NCI-H226 (cell line): ENCODE results near the gene C4BPA.

Source experiments
- DNase-seq: peaks from one replicate; pipeline ENCODE4 v3.0.0-alpha.2; 2015

The C4BPA gene

GRCh38 chr1:207103892-207104373 is at the start of gene C4BPA:
Gene C4BPA, plus strand, starts transcription at chr1:207104233. Its CDS starts 8,793 bp downstream, at chr1:207113026.
- no peak for DNase-seq

- DNase-seq, result no peak
Measured at GRCh38 chr1:207054491-207054890, 49.5 kb upstream of the C4BPA start.

- no peak for DNase-seq
Measured at GRCh38 chr1:207055386-207056001, 48.5 kb upstream of the C4BPA start.

- DNase-seq, result no peak
Measured at GRCh38 chr1:207056673-207057072, 47.4 kb upstream of the C4BPA start.

GRCh38 chr1:207058252-207058651 is 45.8 kb upstream of the C4BPA start:
- no peak for DNase-seq

DNA sequence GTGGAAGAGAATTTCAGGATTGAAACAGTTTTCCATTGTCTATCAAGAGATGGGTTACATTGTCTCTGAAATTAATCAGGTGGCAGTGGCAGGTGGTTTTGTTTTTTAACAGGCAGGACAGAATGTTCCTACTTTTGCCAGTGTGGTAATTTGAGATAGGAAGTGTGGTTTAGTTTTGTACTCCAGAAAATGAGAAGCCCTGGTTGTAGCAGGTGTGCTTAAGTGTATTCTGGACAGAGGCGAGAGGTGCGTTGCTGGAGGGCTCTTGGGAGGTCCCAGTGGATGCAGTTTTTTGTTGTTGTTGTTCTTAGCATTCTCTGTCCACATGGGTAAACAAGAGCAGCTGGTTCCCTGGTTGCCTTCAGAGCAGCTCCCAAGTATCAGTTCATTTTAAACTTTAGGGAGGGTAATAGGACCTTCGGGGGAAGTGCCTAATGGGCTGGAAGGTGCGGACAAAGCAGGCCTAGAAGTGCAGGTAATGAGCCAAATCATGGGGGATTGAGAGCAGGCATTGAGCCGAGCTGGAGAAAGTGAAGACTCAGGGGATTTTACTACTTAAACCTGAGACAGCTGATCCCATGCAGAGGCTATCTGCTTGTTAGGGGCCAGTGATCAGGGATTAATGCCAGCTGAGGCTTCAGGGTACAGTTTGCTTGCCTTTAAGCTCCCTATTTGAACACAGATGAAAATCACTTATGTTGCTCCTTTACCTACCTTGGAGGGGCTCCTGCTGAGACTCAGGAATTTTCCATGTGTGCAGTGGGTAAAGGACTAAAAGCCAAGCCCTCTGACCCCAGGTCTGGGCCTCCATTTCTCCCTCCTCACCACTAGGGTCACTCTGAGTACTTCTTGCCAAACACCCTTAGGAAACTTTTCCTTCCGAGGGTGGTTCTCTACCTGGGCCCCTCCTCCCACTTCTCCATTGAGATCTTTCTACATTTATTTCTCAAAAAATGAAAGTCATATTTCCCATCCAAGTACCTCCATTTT is 44.9 kb upstream of the C4BPA start:
- DNase-seq, result no peak

GRCh38 chr1:207059881-207060280 is 44.2 kb upstream of the C4BPA start:
- no peak for DNase-seq

- DNase-seq, result no peak
Measured at GRCh38 chr1:207060596-207060995, 43.4 kb upstream of the C4BPA start.

- DNase-seq, result no peak
Measured at GRCh38 chr1:207062058-207062457, 42.0 kb upstream of the C4BPA start.

- DNase-seq, result no peak
Measured at GRCh38 chr1:207063014-207063413, 41.0 kb upstream of the C4BPA start.

GRCh38 chr1:207064561-207064960 is 39.5 kb upstream of the C4BPA start:
- no peak for DNase-seq

DNA sequence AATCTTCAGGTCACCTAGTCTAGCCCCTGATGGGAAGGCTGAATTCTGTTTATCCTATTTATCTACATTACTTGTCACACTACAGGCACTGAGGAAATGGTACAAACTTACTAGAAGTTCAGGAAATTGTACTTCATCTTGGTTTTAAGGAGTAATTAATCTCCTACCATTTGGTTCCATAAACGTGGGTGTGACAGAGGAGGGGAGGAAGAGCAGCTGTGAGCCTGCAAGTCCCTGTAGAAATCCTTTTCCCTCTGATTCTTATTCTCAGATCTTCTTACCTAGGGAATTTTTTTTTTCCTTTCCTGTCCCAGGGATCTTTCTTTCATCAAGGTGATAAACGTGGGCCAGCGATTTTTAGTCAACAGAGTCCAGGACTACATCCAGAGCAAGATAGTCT is 36.8 kb upstream of the C4BPA start:
- no peak for DNase-seq

- DNase-seq, result no peak
Measured at GRCh38 chr1:207067665-207068064, 36.4 kb upstream of the C4BPA start.

DNA sequence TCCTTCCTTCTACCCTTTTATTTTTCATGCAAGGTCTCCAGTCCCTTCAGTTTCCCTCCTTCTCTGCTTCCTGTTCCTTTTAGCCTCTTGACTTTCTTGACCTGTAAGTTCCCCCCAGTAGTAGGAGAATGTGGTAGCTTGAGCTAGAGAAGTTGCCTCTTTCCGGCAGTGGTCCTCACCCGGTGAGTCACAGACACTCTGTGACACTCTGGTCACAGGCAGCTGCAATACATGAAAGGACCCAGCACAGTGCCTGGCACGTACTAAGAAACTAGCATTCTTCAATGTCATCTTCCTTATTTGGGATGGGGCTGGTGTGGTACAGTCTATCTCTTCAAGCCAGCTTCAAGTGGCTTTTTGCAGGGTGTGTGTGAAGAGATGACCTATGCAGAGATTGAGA is 35.0 kb upstream of the C4BPA start:
- no peak for DNase-seq

DNA sequence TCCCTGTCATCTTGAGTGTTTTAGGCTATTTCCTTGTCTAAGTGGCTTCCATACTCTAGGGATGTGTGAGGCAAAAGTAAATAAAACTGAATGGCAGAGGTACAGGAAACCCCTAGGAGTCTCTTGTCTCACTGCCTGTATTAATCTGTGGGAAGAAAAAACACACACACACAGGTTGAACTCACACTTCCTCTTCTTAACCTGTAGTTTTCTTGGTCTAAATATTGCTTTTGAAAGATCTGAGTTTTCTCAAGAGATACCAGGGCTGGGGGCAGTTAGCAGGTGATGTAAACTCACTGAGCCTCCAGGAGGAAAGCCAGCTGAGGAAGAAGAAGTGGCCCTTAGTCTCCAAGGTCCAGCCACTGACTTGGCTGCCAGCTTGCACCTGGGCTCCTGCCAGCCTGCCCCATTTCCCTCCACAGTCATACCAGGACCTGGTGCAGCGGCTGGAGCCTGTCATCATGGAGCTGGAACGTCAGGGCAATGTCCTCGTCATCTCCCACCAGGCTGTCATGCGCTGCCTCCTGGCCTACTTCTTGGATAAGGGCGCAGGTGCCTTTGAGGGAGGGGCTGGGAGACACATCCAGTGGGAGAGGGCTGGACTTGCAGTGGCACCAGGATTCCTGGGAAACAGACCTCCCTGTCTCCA is 34.1 kb upstream of the C4BPA start:
- DNase-seq, result no peak

- DNase-seq, result no peak
Measured at GRCh38 chr1:207070811-207071210, 33.2 kb upstream of the C4BPA start.

DNA sequence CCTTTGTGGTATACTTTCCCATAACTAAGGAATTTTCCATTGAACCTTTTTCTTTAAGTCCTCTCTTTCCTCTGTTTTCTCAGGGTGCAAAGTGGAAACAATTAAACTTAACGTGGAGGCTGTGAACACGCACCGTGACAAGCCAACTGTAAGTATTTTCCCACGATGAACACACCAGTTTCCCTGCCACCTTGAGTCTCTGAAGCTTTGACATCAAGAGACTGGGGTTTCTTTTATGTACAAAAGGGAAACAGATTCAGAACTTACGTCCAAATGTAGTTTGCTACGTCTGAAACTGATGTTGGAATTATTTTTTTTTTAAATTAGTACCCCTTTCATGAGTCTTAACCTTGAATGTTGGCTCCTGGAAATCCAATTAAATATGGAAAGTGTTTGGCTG is 32.6 kb upstream of the C4BPA start:
- DNase-seq, result no peak

GRCh38 chr1:207072233-207072632 is 31.8 kb upstream of the C4BPA start:
- DNase-seq, result no peak

DNA sequence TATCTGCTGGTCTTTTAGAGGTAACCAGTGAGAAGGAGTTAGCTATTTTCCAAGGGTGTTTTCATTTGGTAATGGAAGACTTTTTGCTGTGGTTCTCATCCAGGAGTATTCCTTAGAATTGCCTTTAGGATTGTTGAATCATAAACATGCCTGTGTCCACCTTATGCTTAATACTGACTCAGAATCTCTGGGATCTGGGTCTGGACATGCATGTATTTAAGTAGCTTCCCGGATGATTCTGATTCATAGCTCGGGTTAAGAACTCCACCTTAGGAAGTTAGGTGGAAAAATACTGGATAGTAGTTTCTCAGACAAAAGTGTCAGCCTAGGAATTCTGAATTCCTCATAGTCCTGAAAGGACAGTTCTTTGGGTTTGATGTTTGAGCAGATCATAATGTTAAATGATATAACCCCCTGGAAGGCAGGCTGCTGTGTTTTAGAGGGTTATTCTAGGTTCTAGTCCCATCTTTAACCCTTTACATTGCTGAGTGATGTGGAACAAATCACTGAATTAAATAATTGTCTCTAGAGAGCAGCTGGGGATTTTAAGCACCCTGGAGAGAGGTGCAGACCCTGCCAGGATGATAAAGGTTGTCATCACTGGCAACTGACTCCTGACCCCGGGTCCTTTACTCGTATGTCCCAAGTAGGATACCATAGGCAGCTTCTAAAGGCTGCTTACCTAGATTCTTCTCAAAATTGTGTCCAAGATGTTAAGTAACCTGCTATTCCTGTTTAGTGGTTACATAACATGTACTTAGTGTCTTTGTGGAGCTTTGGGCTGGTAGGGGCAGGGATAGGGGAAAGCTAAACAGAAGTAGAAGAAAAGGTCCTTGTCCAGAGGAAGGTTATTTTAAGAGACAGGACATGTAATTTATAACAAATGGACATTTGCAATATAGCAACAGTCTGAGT is 29.9 kb upstream of the C4BPA start:
- DNase-seq, result peak; percentile 74

GRCh38 chr1:207076181-207076955 is 27.7 kb upstream of the C4BPA start:
- no peak for DNase-seq

DNA sequence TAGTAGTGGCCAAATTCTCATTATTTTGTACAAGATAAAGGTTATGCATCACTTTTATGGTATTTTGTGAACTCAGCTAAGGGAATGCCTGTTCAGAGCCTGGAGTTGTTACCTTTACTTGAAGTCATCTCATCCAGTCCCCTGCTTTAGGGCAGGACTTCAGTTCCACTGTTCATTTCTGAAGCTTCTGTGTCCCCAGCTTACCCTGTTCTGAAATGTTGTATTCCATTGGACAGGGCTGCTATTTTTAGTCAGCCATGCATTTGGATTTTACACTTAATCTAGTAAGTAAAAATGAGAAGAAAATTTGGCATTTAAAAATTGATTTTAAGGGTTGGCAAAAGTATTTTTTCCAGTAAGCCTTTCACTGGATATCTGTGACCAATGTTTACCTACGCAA is 27.0 kb upstream of the C4BPA start:
- DNase-seq, result no peak
